Thoracic aorta (tissue), 2 donors: ENCODE data around the gene SDS. TPM values are rescaled to one million over a fixed set of nuclear protein-coding genes. Genes with fewer than 3 reads are reported as not detected.

Source experiments
- ATAC-seq: fragments of 150-250 bp; one replicate; pipeline ENCODE4 v1.8.0; 2017; ENCODE audit warnings: low read depth; ENCODE audit not compliant: insufficient number of reproducible peaks, low FRiP score
- DNase-seq: peaks from one replicate; pipeline ENCODE4 v3.0.0-alpha.2; 2020; ENCODE audit warnings: low spot score
- H3K27ac ChIP-seq, 2 donors: fragments of 200-600 bp; sonication (generic); 1 replicate in 1 of 2; 2 replicates in 1 of 2; pipeline ENCODE4 v1.5.1; 2016; ENCODE audit warnings: mild to moderate bottlenecking in 2 of 2, moderate library complexity in 2 of 2
- H3K27me3 ChIP-seq: fragments of 200-600 bp; sonication (generic); replicated peaks from 2 replicates; pipeline ENCODE4 v1.6.0; 2016; ENCODE audit warnings: mild to moderate bottlenecking; ENCODE audit not compliant: insufficient read depth
- H3K36me3 ChIP-seq: fragments of 200-600 bp; sonication (generic); one replicate; pipeline ENCODE4 v1.5.1; 2016
- H3K4me1 ChIP-seq, 2 donors: fragments of 200-600 bp; sonication (generic); 1 replicate in 1 of 2; 2 replicates in 1 of 2; pipeline versions ENCODE4 v1.5.1 to v1.6.0; 2016; ENCODE audit warnings: low read depth in 2 of 2, mild to moderate bottlenecking in 1 of 2; ENCODE audit not compliant: control insufficient read depth in 1 of 2
- H3K4me3 ChIP-seq: fragments of 200-600 bp; sonication (generic); 2 replicates; pipeline ENCODE4 v1.5.1; 2016; ENCODE audit warnings: mild to moderate bottlenecking
- H3K9me3 ChIP-seq: fragments of 200-600 bp; sonication (generic); 2 replicates; pipeline ENCODE4 v1.5.1; 2016
- CTCF ChIP-seq: fragments of 200-600 bp; sonication (generic); IDR thresholded peaks from one replicate; pipeline ENCODE4 v1.5.1; 2019; ENCODE audit warnings: antibody characterized with exemption
- total RNA-seq, 2 donors: library from RNA; depleted of rRNA; stranded (reverse); fragments of >200 nt; gene quantifications; one replicate each; pipeline versions ENCODE4 v1.1.0 to v1.2.3, GENCODE V29; 2016

The SDS gene
- total RNA-seq, 2 donors from 2014 or later = 5.9 TPM; not detected in 1

- H3K27me3 ChIP-seq = no peaks in the 10 kb centered on the region
- no peak overlapping the region for H3K4me3 ChIP-seq
- peaks cover 5 to 12% of the 10 kb centered on the region in 2 donors for H3K4me1 ChIP-seq
- H3K27ac ChIP-seq = no peak overlapping the region
- DNase-seq (no peak), ATAC-seq (no peak)
- no peaks in the 10 kb centered on the region for H3K36me3 ChIP-seq
- no peaks in the 10 kb centered on the region for H3K9me3 ChIP-seq
- no peak for TF ChIP-seq CTCF
These were observed 22.3 kb upstream of the SDS start for GRCh38 chr12:113425960-113426453.

- H3K27me3 ChIP-seq = no peaks in the 10 kb centered on the region
- ATAC-seq = no peak
- H3K9me3 ChIP-seq = no peaks in the 10 kb centered on the region
- no peak for DNase-seq
- peaks cover 5 to 12% of the 10 kb centered on the region in 2 donors for H3K4me1 ChIP-seq
- H3K36me3 ChIP-seq = no peaks in the 10 kb centered on the region
- H3K27ac ChIP-seq = no peak overlapping the region
- no peak overlapping the region for H3K4me3 ChIP-seq
- peak; percentile 76 for TF ChIP-seq CTCF
These were observed 21.5 kb upstream of the SDS start for GRCh38 chr12:113424915-113425823.

- no peak for TF ChIP-seq CTCF
- ATAC-seq = no peak
These were observed 20.8 kb upstream of the SDS start for GRCh38 chr12:113424456-113424855.

GRCh38 chr12:113422886-113423669, 19.4 kb upstream of the SDS start:
- Histone ChIP-seq H3K4me1 (peaks cover 5 to 12% of the 10 kb centered on the region in 2 donors), H3K36me3 (no peaks in the 10 kb centered on the region), H3K9me3 (no peaks in the 10 kb centered on the region), H3K27me3 (no peaks in the 10 kb centered on the region), H3K4me3 (peak overlapping the region; percentile 69), H3K27ac (peak overlapping the region in 1 of 2 donors; percentile 33)
- no peak for ATAC-seq
- no peak for TF ChIP-seq CTCF
- no peak for DNase-seq

More at GRCh38 chr12:113424456-113424855, 20.8 kb upstream of the SDS start:
- H3K4me1 ChIP-seq = peaks cover 5 to 12% of the 10 kb centered on the region in 2 donors
- H3K36me3 ChIP-seq = no peaks in the 10 kb centered on the region
- no peaks in the 10 kb centered on the region for H3K9me3 ChIP-seq
- no peak for DNase-seq
- H3K4me3 ChIP-seq = no peak overlapping the region
- H3K27ac ChIP-seq = no peak overlapping the region
- H3K27me3 ChIP-seq = no peaks in the 10 kb centered on the region
